Panc1 (cell line): ENCODE measurements around the gene OVAAL. TPM values are rescaled to one million over a fixed set of nuclear protein-coding genes. Genes with fewer than 3 reads are reported as not detected.
"Not testable (repeated sequence)": the region's sequence is repeated elsewhere in the genome, so short reads cannot be mapped to it uniquely, and the experiment has no call there.

Source experiments
- ATAC-seq: fragments of 200-7000 bp; cut with Tn5 transposase; 2 replicates; pipeline ENCODE4 v1.9.1; 2020; ENCODE audit warnings: mild to moderate bottlenecking, moderate library complexity
- BruUV-seq: library from RNA; stranded (reverse); fragments of 400-500 nt; replicated peaks from 2 replicates; lab custom pipeline; 2021; lab: Mats Ljungman, UMichigan
- CTCF ChIA-PET: fragments of 300-600 bp; sonication (Branson Sonifier 250); formaldehyde crosslinking; loops from one replicate; lab custom pipeline; 2022; ENCODE audit warnings: antibody characterized with exemption; lab: Charles Lee
- POLR2A ChIA-PET: fragments of 300-600 bp; sonication (Branson Sonifier 250); formaldehyde crosslinking; loops from one replicate; lab custom pipeline; 2022; ENCODE audit warnings: antibody characterized with exemption; lab: Charles Lee
- DNase-seq: peaks from one replicate; pipeline ENCODE4 v3.0.0-alpha.2; 2010; ENCODE audit warnings: low read depth, low spot score
- H3K27ac ChIP-seq: 2 replicates; pipeline ENCODE4 v1.5.1; 2011; ENCODE audit warnings: mild to moderate bottlenecking, low read length, inconsistent platforms
- H3K27me3 ChIP-seq: fragments of 200-500 bp; sonication (Bioruptor generic); 2 replicates; pipeline ENCODE4 v1.6.0; 2014; ENCODE audit warnings: low read length, inconsistent platforms; ENCODE audit not compliant: control insufficient read depth, insufficient read depth
- H3K36me3 ChIP-seq: fragments of 200-500 bp; sonication (Bioruptor generic); 2 replicates; pipeline ENCODE4 v1.5.1; 2014; ENCODE audit warnings: inconsistent platforms, mild to moderate bottlenecking, low read length, moderate library complexity; ENCODE audit not compliant: control insufficient read depth, insufficient read depth
- H3K4me1 ChIP-seq: 2 replicates; pipeline ENCODE4 v1.5.1; 2011; ENCODE audit warnings: inconsistent platforms, mild to moderate bottlenecking, low read length, moderate library complexity; ENCODE audit not compliant: control insufficient read depth, insufficient read depth
- H3K4me3 ChIP-seq, 2 experiments: 2 replicates each; pipeline ENCODE4 v1.5.1; 2011 to 2012; ENCODE audit warnings: low read depth in 2 of 2, low read length in 2 of 2, mild to moderate bottlenecking in 2 of 2, inconsistent platforms in 1 of 2, moderate library complexity in 1 of 2
- H3K9me3 ChIP-seq: fragments of 200-500 bp; sonication (Bioruptor generic); 2 replicates; pipeline ENCODE4 v1.5.1; 2014; ENCODE audit warnings: low read depth, mild to moderate bottlenecking, inconsistent platforms, low read length, moderate library complexity; ENCODE audit not compliant: control insufficient read depth, insufficient read depth
- POLR2AphosphoS5 ChIP-seq: IDR thresholded peaks from 2 replicates; pipeline ENCODE4 v1.6.1; 2012; ENCODE audit warnings: mild to moderate bottlenecking, low read depth, low read length, moderate library complexity
- SIN3A ChIP-seq: IDR thresholded peaks from 2 replicates; pipeline ENCODE4 v1.6.1; 2012; ENCODE audit warnings: low read depth, mild to moderate bottlenecking, low read length, moderate library complexity, borderline replicate concordance; ENCODE audit not compliant: insufficient read depth
- TCF7L2 ChIP-seq: IDR thresholded peaks from 2 replicates; pipeline ENCODE4 v1.6.1; 2011; ENCODE audit warnings: mild to moderate bottlenecking, low read depth, low read length, inconsistent platforms
- in situ Hi-C: cut with HindIII; loops from 2 replicates; pipeline ENCODE4 v1.10.0; 2016; ENCODE audit warnings: low sequenced_read_pairs, low pct_unique_long_range_greater_than_20kb
- intact Hi-C: fragments of 100-400 bp; cut with micrococcal nuclease; formaldehyde crosslinking; loops from one replicate; pipeline ENCODE4 v1.10.0; 2022; ENCODE audit not compliant: unreplicated experiment
- total RNA-seq: library from RNA; stranded (reverse); gene quantifications from one replicate; pipeline ENCODE4 v1.2.1, GENCODE V29; 2021; ENCODE audit not compliant: unreplicated experiment
- TF ChIP-seq, protein P1 (sequence below): fragments of 450-650 bp; IDR thresholded peaks from 2 replicates; pipeline ENCODE4 v1.5.1; 2017; ENCODE audit warnings: mild to moderate bottlenecking
- TF ChIP-seq, protein P2 (sequence below), 2 experiments: IDR thresholded peaks; 2 replicates each; pipeline ENCODE4 v1.6.1; 2011 to 2012; ENCODE audit warnings: low read depth in 2 of 2, control low read depth in 1 of 2, low read length in 1 of 2, mild to moderate bottlenecking in 1 of 2, moderate library complexity in 1 of 2; ENCODE audit not compliant: insufficient read depth in 1 of 2

OVAAL gene
- total RNA-seq, 1 experiment from 2014 or later, result not detected

DNA sequence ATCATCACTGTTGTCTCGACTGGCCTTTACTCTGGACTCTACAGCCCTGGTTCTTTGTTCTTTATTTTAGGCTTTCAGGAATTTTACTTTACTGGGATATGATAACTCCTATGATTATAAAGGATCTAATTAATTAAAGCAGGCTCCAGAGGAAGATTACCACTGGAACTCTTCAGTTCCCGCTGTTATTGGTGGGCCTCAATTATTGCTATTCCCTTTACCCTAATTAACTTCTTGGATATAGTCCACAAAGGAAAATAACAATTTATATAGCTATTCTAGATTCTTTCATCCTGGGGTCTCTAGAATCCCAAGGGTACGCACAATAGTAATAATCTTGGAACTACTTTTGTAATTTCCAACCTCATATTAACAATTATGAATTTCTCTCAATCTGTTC is 8.5 kb upstream of the OVAAL start:
- in situ Hi-C loops (no loop called here), intact Hi-C loops (no loop called here)
- DNase-seq (no peak), ATAC-seq (no peak)
- H3K9me3 ChIP-seq, result no peaks in the 10 kb centered on the region
- no peak overlapping the region for H3K27ac ChIP-seq
- no peak overlapping the region for H3K4me3 ChIP-seq
- ChIA-PET POLR2A (interaction anchor here (0.6 to 0.7 kb wide), 2 partner anchors 326 to 335 kb away, joined by 3 to 6 read pairs; no protein-coding TSS in a partner anchor), CTCF (no interaction called here)
- H3K4me1 ChIP-seq, result no peaks in the 10 kb centered on the region
- TF ChIP-seq, protein P1, sequence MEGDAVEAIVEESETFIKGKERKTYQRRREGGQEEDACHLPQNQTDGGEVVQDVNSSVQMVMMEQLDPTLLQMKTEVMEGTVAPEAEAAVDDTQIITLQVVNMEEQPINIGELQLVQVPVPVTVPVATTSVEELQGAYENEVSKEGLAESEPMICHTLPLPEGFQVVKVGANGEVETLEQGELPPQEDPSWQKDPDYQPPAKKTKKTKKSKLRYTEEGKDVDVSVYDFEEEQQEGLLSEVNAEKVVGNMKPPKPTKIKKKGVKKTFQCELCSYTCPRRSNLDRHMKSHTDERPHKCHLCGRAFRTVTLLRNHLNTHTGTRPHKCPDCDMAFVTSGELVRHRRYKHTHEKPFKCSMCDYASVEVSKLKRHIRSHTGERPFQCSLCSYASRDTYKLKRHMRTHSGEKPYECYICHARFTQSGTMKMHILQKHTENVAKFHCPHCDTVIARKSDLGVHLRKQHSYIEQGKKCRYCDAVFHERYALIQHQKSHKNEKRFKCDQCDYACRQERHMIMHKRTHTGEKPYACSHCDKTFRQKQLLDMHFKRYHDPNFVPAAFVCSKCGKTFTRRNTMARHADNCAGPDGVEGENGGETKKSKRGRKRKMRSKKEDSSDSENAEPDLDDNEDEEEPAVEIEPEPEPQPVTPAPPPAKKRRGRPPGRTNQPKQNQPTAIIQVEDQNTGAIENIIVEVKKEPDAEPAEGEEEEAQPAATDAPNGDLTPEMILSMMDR, result no peak
- TF ChIP-seq, protein P2, sequence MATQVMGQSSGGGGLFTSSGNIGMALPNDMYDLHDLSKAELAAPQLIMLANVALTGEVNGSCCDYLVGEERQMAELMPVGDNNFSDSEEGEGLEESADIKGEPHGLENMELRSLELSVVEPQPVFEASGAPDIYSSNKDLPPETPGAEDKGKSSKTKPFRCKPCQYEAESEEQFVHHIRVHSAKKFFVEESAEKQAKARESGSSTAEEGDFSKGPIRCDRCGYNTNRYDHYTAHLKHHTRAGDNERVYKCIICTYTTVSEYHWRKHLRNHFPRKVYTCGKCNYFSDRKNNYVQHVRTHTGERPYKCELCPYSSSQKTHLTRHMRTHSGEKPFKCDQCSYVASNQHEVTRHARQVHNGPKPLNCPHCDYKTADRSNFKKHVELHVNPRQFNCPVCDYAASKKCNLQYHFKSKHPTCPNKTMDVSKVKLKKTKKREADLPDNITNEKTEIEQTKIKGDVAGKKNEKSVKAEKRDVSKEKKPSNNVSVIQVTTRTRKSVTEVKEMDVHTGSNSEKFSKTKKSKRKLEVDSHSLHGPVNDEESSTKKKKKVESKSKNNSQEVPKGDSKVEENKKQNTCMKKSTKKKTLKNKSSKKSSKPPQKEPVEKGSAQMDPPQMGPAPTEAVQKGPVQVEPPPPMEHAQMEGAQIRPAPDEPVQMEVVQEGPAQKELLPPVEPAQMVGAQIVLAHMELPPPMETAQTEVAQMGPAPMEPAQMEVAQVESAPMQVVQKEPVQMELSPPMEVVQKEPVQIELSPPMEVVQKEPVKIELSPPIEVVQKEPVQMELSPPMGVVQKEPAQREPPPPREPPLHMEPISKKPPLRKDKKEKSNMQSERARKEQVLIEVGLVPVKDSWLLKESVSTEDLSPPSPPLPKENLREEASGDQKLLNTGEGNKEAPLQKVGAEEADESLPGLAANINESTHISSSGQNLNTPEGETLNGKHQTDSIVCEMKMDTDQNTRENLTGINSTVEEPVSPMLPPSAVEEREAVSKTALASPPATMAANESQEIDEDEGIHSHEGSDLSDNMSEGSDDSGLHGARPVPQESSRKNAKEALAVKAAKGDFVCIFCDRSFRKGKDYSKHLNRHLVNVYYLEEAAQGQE (IDR thresholded peaks at IDR 0.05; ENCODE audit: insufficient read depth in 1 of 2, low read depth in 2 of 2, low read length in 1 of 2), result no peak
- TF ChIP-seq TCF7L2, result no peak
- TF ChIP-seq POLR2AphosphoS5, result no peak
- no peak for TF ChIP-seq SIN3A
- H3K27me3 ChIP-seq, result no peaks in the 10 kb centered on the region
- BruUV-seq, result no TSS peak
- H3K36me3 ChIP-seq, result no peaks in the 10 kb centered on the region

DNA sequence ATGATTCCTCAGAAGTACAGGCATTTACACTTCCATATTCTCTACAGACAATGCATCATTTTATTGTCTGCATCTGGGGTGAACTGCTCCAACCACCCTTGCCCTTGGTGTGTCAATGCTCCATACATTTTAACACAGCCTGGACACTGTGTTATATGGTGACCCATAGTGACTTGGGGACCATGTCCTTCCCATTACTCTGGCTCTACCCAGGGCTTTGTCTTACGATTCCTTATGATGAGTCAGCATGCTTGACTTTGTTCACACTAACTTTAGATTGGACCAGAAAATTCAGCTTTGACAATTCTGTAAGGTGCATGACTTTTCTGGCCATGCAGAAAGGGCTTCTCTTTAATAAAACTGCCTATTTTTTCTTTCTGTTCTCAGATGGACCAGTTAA is 6.8 kb upstream of the OVAAL start:
- TF ChIP-seq TCF7L2 (no peak), POLR2AphosphoS5 (no peak), SIN3A (no peak)
- TF ChIP-seq, protein P1, result no peak
- TF ChIP-seq, protein P2 (IDR thresholded peaks at IDR 0.05; ENCODE audit: insufficient read depth in 1 of 2, low read depth in 2 of 2, low read length in 1 of 2), result no peak
- Histone ChIP-seq H3K36me3 (no peaks in the 10 kb centered on the region), H3K27me3 (no peaks in the 10 kb centered on the region), H3K4me1 (no peaks in the 10 kb centered on the region), H3K9me3 (no peaks in the 10 kb centered on the region), H3K4me3 (no peak overlapping the region), H3K27ac (no peak overlapping the region)
- in situ Hi-C loops (no loop called here), intact Hi-C loops (no loop called here)
- ChIA-PET POLR2A (no interaction called here), CTCF (no interaction called here)
- ATAC-seq (no peak), DNase-seq (no peak)
- BruUV-seq, result no TSS peak

DNA sequence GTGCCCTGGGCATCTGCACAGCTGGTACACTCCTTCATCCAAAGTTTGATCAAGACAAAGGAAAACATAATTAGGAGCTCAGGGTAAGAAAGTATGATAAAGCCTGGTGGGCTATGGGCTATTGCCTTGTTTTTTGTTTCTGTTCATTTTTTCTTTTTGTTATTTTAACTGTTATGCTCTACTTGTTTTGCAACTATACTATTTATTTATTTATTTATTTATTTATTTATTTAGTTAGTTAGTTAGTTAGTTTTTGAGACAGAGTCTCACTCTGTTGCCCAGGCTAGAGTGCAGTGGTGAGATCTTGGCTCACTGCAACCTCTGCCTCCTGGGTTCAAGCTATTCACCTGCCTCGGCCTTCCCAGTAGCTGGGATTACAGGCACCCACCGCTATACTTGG is 5.7 kb upstream of the OVAAL start:
- DNase-seq, H3K4me1 ChIP-seq, ATAC-seq, BruUV-seq, intact Hi-C loops, CTCF ChIA-PET, H3K4me3 ChIP-seq, in situ Hi-C loops, H3K36me3 ChIP-seq, H3K9me3 ChIP-seq, H3K27ac ChIP-seq, H3K27me3 ChIP-seq: not testable (repeated sequence)
- POLR2A ChIA-PET, result interaction anchor here (0.9 kb wide), 1 partner anchor 49 kb away, joined by 3 read pairs; no protein-coding TSS in a partner anchor
